Cardiac muscle cell (in vitro differentiated cells and primary cell): ENCODE data around the gene ST7L. TPM values are rescaled to one million over a fixed set of nuclear protein-coding genes. Genes with fewer than 3 reads are reported as not detected.

Experiments
- DNase-seq, 2 donors: peaks; one replicate each; pipeline versions ENCODE4 v3.0.0 to v3.0.0-alpha.2; 2010 to 2017; ENCODE audit warnings: low read depth in 1 of 2, low spot score in 1 of 2
- H3K27ac ChIP-seq: fragments of 200-600 bp; sonication (generic); 2 replicates; pipeline ENCODE4 v1.5.1; 2016
- H3K27me3 ChIP-seq: fragments of 200-600 bp; sonication (generic); 2 replicates; pipeline ENCODE4 v1.6.0; 2016; ENCODE audit warnings: control low read depth
- H3K36me3 ChIP-seq: fragments of 200-600 bp; sonication (generic); 2 replicates; pipeline ENCODE4 v1.5.1; 2016; ENCODE audit warnings: control low read depth
- H3K4me1 ChIP-seq: fragments of 200-600 bp; sonication (generic); 2 replicates; pipeline ENCODE4 v1.8.1; 2017; ENCODE audit warnings: low read depth, mild to moderate bottlenecking, mixed run types
- H3K4me3 ChIP-seq: fragments of 200-600 bp; sonication (generic); 2 replicates; pipeline ENCODE4 v1.5.1; 2016; ENCODE audit warnings: mild to moderate bottlenecking
- H3K9me3 ChIP-seq: fragments of 200-600 bp; sonication (generic); 2 replicates; pipeline ENCODE4 v1.5.1; 2017; ENCODE audit warnings: low read depth, mild to moderate bottlenecking, control low read depth
- CTCF ChIP-seq: IDR thresholded peaks from 2 replicates; pipeline ENCODE4 v1.5.1; 2012; ENCODE audit warnings: low read depth, mild to moderate bottlenecking, low read length
- polyA plus RNA-seq: library from polyadenylated mRNA; unstranded; fragments of >200 nt; fragmentation: Nextera tagmentation; extraction: Ambion mirVana; gene quantifications from 2 replicates; pipeline ENCODE4 v1.2.1, GENCODE V29; 2016
- total RNA-seq: library from RNA; depleted of rRNA; stranded (reverse); fragments of >200 nt; gene quantifications from 2 replicates; pipeline ENCODE4 v1.2.3, GENCODE V29; 2016

The ST7L gene
- total and polyA plus RNA-seq, 2 experiments from 2014 or later: 19.7 to 26.6 TPM

GRCh38 chr1:112634367-112634766, 15.4 kb upstream of the ST7L start:
- H3K9me3 ChIP-seq: no peaks in the 10 kb centered on the region
- H3K27ac ChIP-seq: no peak overlapping the region
- no peak for TF ChIP-seq CTCF
- no peak overlapping the region for H3K4me3 ChIP-seq
- H3K27me3 ChIP-seq: no peaks in the 10 kb centered on the region
- peaks cover 4% of the 10 kb centered on the region for H3K36me3 ChIP-seq
- H3K4me1 ChIP-seq: no peaks in the 10 kb centered on the region
- DNase-seq: no peak

- Histone ChIP-seq H3K27me3 (no peaks in the 10 kb centered on the region), H3K36me3 (peaks cover 4% of the 10 kb centered on the region), H3K4me1 (no peaks in the 10 kb centered on the region), H3K4me3 (no peak overlapping the region), H3K9me3 (no peaks in the 10 kb centered on the region), H3K27ac (no peak overlapping the region)
- TF ChIP-seq CTCF: no peak
- DNase-seq: no peak
These were observed 14.7 kb upstream of the ST7L start for GRCh38 chr1:112633628-112634027.

GRCh38 chr1:112629256-112629655, 10.3 kb upstream of the ST7L start:
- no peak for DNase-seq
- no peak overlapping the region for H3K27ac ChIP-seq
- no peaks in the 10 kb centered on the region for H3K9me3 ChIP-seq
- no peaks in the 10 kb centered on the region for H3K27me3 ChIP-seq
- peaks cover 4% of the 10 kb centered on the region for H3K36me3 ChIP-seq
- no peaks in the 10 kb centered on the region for H3K4me1 ChIP-seq
- TF ChIP-seq CTCF: no peak
- no peak overlapping the region for H3K4me3 ChIP-seq

GRCh38 chr1:112628516-112628915, 9.6 kb upstream of the ST7L start:
- Histone ChIP-seq H3K36me3 (peaks cover 4% of the 10 kb centered on the region), H3K9me3 (no peaks in the 10 kb centered on the region), H3K4me1 (no peaks in the 10 kb centered on the region), H3K27ac (no peak overlapping the region), H3K4me3 (no peak overlapping the region), H3K27me3 (no peaks in the 10 kb centered on the region)
- TF ChIP-seq CTCF: no peak
- no peak for DNase-seq

- no peaks in the 10 kb centered on the region for H3K9me3 ChIP-seq
- H3K27me3 ChIP-seq: no peaks in the 10 kb centered on the region
- no peak for DNase-seq
- H3K4me3 ChIP-seq: no peak overlapping the region
- TF ChIP-seq CTCF: no peak
- H3K4me1 ChIP-seq: no peaks in the 10 kb centered on the region
- no peak overlapping the region for H3K27ac ChIP-seq
- H3K36me3 ChIP-seq: peaks cover 4% of the 10 kb centered on the region
These were observed 7.9 kb upstream of the ST7L start for GRCh38 chr1:112626887-112627286.

- H3K4me1 ChIP-seq: no peaks in the 10 kb centered on the region
- no peak overlapping the region for H3K27ac ChIP-seq
- H3K4me3 ChIP-seq: no peak overlapping the region
- TF ChIP-seq CTCF: no peak
- H3K9me3 ChIP-seq: no peaks in the 10 kb centered on the region
- DNase-seq: no peak
- no peaks in the 10 kb centered on the region for H3K27me3 ChIP-seq
- peaks cover 4% of the 10 kb centered on the region for H3K36me3 ChIP-seq
These were observed 7.3 kb upstream of the ST7L start for GRCh38 chr1:112626193-112626592.
